MCF 10A (cell line): ENCODE data around the gene PLEKHB1. TPM values are rescaled to one million over a fixed set of nuclear protein-coding genes. Genes with fewer than 3 reads are reported as not detected.
A peak's percentile ranks its signal among the peaks of the same experiment; 100 is the strongest.

ENCODE experiments used
- BruUV-seq: library from RNA; stranded (reverse); fragments of 400-500 nt; replicated peaks from 2 replicates; lab custom pipeline; 2021; lab: Mats Ljungman, UMichigan
- CTCF ChIA-PET: fragments of 300-600 bp; sonication (Branson Sonifier 250); formaldehyde crosslinking; extraction: SDS; loops from one replicate; lab custom pipeline; 2021; ENCODE audit warnings: antibody characterized with exemption, inconsistent platforms; lab: Yijun Ruan, JAX
- POLR2A ChIA-PET: fragments of 300-600, 350-650 bp; sonication (Branson Sonifier 250); formaldehyde crosslinking; extraction: SDS; loops from one replicate; lab custom pipeline; 2020; ENCODE audit warnings: antibody characterized with exemption, inconsistent platforms; lab: Yijun Ruan, JAX
- DNase-seq: peaks from one replicate; pipeline ENCODE4 v3.0.0-alpha.2; 2018; ENCODE audit not compliant: unreplicated experiment
- H3K27ac Mint-ChIP-seq: one replicate; pipeline ENCODE4 v1.8.0; 2022; ENCODE audit warnings: mild to moderate bottlenecking, low read depth, mixed read lengths; ENCODE audit not compliant: unreplicated experiment
- H3K27me3 Mint-ChIP-seq: one replicate; pipeline ENCODE4 v1.8.0; 2022; ENCODE audit warnings: mixed read lengths; ENCODE audit not compliant: insufficient read depth, unreplicated experiment
- H3K36me3 Mint-ChIP-seq: one replicate; pipeline ENCODE4 v1.8.0; 2022; ENCODE audit warnings: mild to moderate bottlenecking, moderate library complexity, mixed read lengths; ENCODE audit not compliant: insufficient read depth, unreplicated experiment
- H3K4me1 Mint-ChIP-seq: one replicate; pipeline ENCODE4 v1.8.0; 2022; ENCODE audit warnings: mixed read lengths; ENCODE audit not compliant: insufficient read depth, unreplicated experiment
- H3K4me3 Mint-ChIP-seq: one replicate; pipeline ENCODE4 v1.8.0; 2022; ENCODE audit warnings: mild to moderate bottlenecking, moderate library complexity, mixed read lengths; ENCODE audit not compliant: unreplicated experiment
- H3K9me3 Mint-ChIP-seq: one replicate; pipeline ENCODE4 v1.8.0; 2022; ENCODE audit warnings: mixed read lengths; ENCODE audit not compliant: unreplicated experiment
- CTCF ChIP-seq: fragments of 200-600 bp; IDR thresholded peaks from one replicate; pipeline ENCODE4 v1.8.0; 2022; ENCODE audit warnings: antibody characterized with exemption, mild to moderate bottlenecking; ENCODE audit not compliant: unreplicated experiment
- intact Hi-C: fragments of 100-400 bp; cut with micrococcal nuclease; formaldehyde crosslinking; loops from 2 replicates; pipeline ENCODE4 v1.14.1; 2022
- total RNA-seq: library from RNA; stranded (reverse); gene quantifications from 2 replicates; pipeline ENCODE4 v1.2.3, GENCODE V29; 2022

Gene PLEKHB1
- total RNA-seq, 1 experiment from 2014 or later, result not detected

- POLR2A ChIA-PET, result no interaction called here
- Mint-ChIP-seq H3K4me1 (no peaks in the 10 kb centered on the region), H3K4me3 (no peak overlapping the region), H3K9me3 (no peaks in the 10 kb centered on the region), H3K36me3 (no peaks in the 10 kb centered on the region), H3K27me3 (peaks cover 30% of the 10 kb centered on the region), H3K27ac (no peak overlapping the region)
- no peak for DNase-seq
- BruUV-seq, result no TSS peak
- CTCF ChIA-PET, result interaction anchor here (0.5 to 5.0 kb wide), 7 partner anchors 11 to 308 kb away, joined by 3 to 67 read pairs (median 3); no protein-coding TSS in a partner anchor
- no peak for TF ChIP-seq CTCF
- intact Hi-C loops, result no loop called here
These were observed 22.7 kb upstream of the PLEKHB1 start for GRCh38 chr11:73623686-73624085.

DNA sequence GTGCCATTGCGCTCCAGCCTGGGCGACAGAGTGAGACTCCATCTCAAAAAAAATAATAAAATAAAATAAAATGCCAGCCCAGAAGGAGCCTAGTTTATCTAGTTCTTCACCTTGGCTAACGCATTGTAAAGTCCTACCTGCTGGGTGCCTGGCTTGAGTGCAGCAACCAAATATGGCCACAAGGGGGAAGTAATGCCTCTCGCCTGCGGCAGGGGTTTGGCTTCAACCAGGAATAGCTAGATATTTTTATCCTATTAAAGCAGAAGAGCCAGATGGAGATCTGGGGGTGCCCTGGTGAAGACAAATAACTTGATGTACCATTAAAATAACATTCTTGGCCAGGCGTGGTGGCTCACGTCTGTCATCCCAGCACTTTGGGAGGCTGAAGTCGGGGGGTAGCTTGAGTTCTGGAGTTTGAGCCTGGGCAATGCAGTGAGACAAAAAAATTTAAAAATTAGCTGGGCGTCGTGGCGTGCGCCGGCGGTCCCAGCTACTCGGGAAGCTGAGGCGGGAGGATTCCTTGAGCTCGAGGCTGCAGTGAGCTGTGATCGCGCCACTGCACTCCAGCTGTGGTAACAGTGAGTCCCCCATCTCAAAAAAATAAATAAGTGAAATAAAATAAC, 20.6 kb upstream of the PLEKHB1 start:
- peaks cover 30% of the 10 kb centered on the region for H3K27me3 Mint-ChIP-seq
- POLR2A ChIA-PET, result interaction anchor here (1.2 to 2.7 kb wide), 3 partner anchors 27 to 142 kb away, joined by 3 to 11 read pairs (median 3); no protein-coding TSS in a partner anchor
- no peak overlapping the region for H3K4me3 Mint-ChIP-seq
- no peaks in the 10 kb centered on the region for H3K9me3 Mint-ChIP-seq
- DNase-seq, result peak; percentile 77
- CTCF ChIA-PET, result interaction anchor here (0.6 to 5.0 kb wide), 32 partner anchors 9 to 819 kb away, joined by 3 to 67 read pairs (median 4); partner anchors contain the start of genes MRPL48 and PLEKHB1
- no TSS peak for BruUV-seq
- peak; percentile 77 for TF ChIP-seq CTCF
- no peaks in the 10 kb centered on the region for H3K36me3 Mint-ChIP-seq
- intact Hi-C loops, result loop anchor here (1.0 kb wide), 3 partner anchors 35 to 305 kb away; no protein-coding TSS in a partner anchor
- no peak overlapping the region for H3K27ac Mint-ChIP-seq
- H3K4me1 Mint-ChIP-seq, result no peaks in the 10 kb centered on the region

DNA sequence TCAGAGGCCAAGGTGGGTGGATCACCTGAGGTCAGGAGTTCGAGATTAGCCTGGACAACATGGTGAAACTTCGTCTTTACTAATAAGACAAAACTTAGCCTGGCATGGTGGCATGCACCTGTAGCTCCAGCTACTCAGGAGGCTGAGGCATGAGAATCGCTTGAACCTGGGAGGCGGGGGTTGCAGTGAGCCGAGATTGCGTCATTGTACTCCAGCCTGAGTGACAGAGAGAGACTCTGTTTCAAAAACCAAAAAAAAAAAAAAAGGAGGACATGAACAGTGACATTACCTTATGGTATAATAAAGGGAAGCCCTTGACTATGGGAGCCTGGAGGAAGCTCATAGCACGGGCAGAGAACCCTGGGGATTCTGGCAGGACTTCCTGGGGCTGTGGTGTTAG, 16.5 kb upstream of the PLEKHB1 start:
- TF ChIP-seq CTCF, result no peak
- intact Hi-C loops, result no loop called here
- Mint-ChIP-seq H3K4me1 (no peaks in the 10 kb centered on the region), H3K36me3 (no peaks in the 10 kb centered on the region), H3K27me3 (peaks cover 2% of the 10 kb centered on the region), H3K4me3 (no peak overlapping the region), H3K27ac (no peak overlapping the region), H3K9me3 (no peaks in the 10 kb centered on the region)
- ChIA-PET CTCF (interaction anchor here (0.5 to 1.6 kb wide), 5 partner anchors 30 to 1505 kb away, joined by 3 to 5 read pairs (median 3); no protein-coding TSS in a partner anchor), POLR2A (no interaction called here)
- no peak for DNase-seq
- no TSS peak for BruUV-seq

- CTCF ChIA-PET, result no interaction called here
- H3K4me3 Mint-ChIP-seq, result no peak overlapping the region
- no peak overlapping the region for H3K27ac Mint-ChIP-seq
- POLR2A ChIA-PET, result no interaction called here
- no TSS peak for BruUV-seq
- H3K27me3 Mint-ChIP-seq, result no peaks in the 10 kb centered on the region
- intact Hi-C loops, result no loop called here
- H3K36me3 Mint-ChIP-seq, result no peaks in the 10 kb centered on the region
- H3K4me1 Mint-ChIP-seq, result no peaks in the 10 kb centered on the region
- no peak for TF ChIP-seq CTCF
- no peak for DNase-seq
- H3K9me3 Mint-ChIP-seq, result no peaks in the 10 kb centered on the region
These were observed 13.4 kb upstream of the PLEKHB1 start for GRCh38 chr11:73632996-73633395.
